ENCODE data around the gene SBK3.

GRCh38 chr19:55588738-55589137 lies 43.4 kb upstream of the SBK3 start:
- TF ChIP-seq CTCF (IDR thresholded peaks at IDR 0.05), result no peak
- TF ChIP-seq POLR2AphosphoS5 (IDR thresholded peaks at IDR 0.05), result no peak

Data from stomach (tissue), 4 donors.